IPS DF 19.7 (cell line): ENCODE data around the gene SYNPO2.

Experiments
- DNase-seq: peaks from one replicate; pipeline ENCODE4 v3.0.0-alpha.2; 2013; ENCODE audit warnings: low read depth, low spot score

SYNPO2 gene

GRCh38 chr4:118881512-118882146, 7.0 kb upstream of the SYNPO2 start:
- DNase-seq, result no peak

GRCh38 chr4:118883861-118884260, 4.8 kb upstream of the SYNPO2 start:
- DNase-seq, result no peak

- no peak for DNase-seq
Observed at GRCh38 chr4:118884716-118885115, 3.9 kb upstream of the SYNPO2 start.

- DNase-seq, result no peak
Observed at GRCh38 chr4:118889312-118889691, 648 bp downstream of the SYNPO2 start.

- DNase-seq, result no peak
Observed at GRCh38 chr4:118894034-118894433, 5.4 kb downstream of the SYNPO2 start.

- DNase-seq, result no peak
Observed at GRCh38 chr4:118898221-118898620, 9.6 kb downstream of the SYNPO2 start.

- no peak for DNase-seq
Observed at GRCh38 chr4:118898684-118899138, 10.1 kb downstream of the SYNPO2 start.

GRCh38 chr4:118904418-118904817, 15.8 kb downstream of the SYNPO2 start:
- DNase-seq, result no peak

- no peak for DNase-seq
Observed at GRCh38 chr4:118904935-118905334, 16.3 kb downstream of the SYNPO2 start.

GRCh38 chr4:118905566-118905965, 16.9 kb downstream of the SYNPO2 start:
- DNase-seq, result no peak

GRCh38 chr4:118909173-118909956, 20.7 kb downstream of the SYNPO2 start:
- DNase-seq, result no peak

GRCh38 chr4:118910221-118910620, 21.6 kb downstream of the SYNPO2 start:
- no peak for DNase-seq

GRCh38 chr4:118911238-118911703, 22.6 kb downstream of the SYNPO2 start:
- DNase-seq, result no peak

- no peak for DNase-seq
Observed at GRCh38 chr4:118915468-118915867, 26.8 kb downstream of the SYNPO2 start.

- no peak for DNase-seq
Observed at GRCh38 chr4:118916691-118917289, 28.1 kb downstream of the SYNPO2 start.

GRCh38 chr4:118917582-118917981, 28.9 kb downstream of the SYNPO2 start:
- no peak for DNase-seq

GRCh38 chr4:118918388-118918787, 29.7 kb downstream of the SYNPO2 start:
- peak; percentile 12 for DNase-seq

- no peak for DNase-seq
Observed at GRCh38 chr4:118920247-118920646, 31.6 kb downstream of the SYNPO2 start.

GRCh38 chr4:118921786-118922185, 33.1 kb downstream of the SYNPO2 start:
- DNase-seq, result no peak

- no peak for DNase-seq
Observed at GRCh38 chr4:118923891-118924290, 35.2 kb downstream of the SYNPO2 start.

GRCh38 chr4:118927974-118928373, 39.3 kb downstream of the SYNPO2 start:
- DNase-seq, result no peak

GRCh38 chr4:118930255-118930654, 41.6 kb downstream of the SYNPO2 start:
- DNase-seq, result no peak

- no peak for DNase-seq
Observed at GRCh38 chr4:118931786-118932185, 43.1 kb downstream of the SYNPO2 start.
